GM19468 (cell line): ENCODE measurements around the gene DSCAM.
"Not testable (repeated sequence)": the region's sequence is repeated elsewhere in the genome, so short reads cannot be mapped to it uniquely, and the experiment has no call there.

Experiments used
- ATAC-seq: cut with Tn5 transposase; IDR thresholded peaks from one replicate; pipeline ENCODE4 v1.9.1; 2021; ENCODE audit warnings: mild to moderate bottlenecking, moderate library complexity, moderate number of reproducible peaks; ENCODE audit not compliant: unreplicated experiment; ENCODE audit errors: extremely low read depth

The DSCAM gene

DNA sequence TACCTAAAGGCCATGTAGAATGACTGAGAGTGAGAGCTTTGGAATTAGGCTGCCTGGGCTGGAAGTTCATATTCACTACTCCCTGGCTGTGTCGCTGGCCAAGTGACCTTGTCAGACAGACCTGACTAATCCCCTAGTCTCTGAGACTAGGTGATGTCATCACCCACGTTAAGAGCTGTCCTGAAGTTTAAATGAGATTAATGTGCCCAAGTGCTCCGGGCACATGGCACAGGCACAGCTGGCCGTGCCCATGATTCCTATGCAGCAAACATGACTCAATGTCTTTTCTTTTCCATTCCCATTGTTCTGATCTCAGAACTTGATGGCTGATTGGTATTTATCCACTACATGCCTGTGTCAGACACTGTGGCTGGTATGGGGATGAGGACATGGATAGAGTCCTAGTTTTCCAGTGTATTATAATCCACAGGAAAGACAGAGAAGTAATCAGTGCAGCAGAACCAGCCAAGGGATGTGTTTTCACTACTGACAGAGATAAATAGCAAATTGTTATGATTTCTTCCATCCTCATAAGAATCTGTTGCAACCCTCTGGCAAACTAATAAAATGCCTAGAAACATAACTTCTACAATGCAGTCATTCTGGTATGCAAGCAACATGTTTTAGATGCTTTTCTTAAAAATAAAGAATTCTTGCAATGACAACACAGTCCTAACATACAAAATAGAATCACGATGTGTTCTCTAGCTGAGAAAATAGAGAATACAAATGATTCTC lies 798.8 kb downstream of the DSCAM start:
- ATAC-seq: no peak

DNA sequence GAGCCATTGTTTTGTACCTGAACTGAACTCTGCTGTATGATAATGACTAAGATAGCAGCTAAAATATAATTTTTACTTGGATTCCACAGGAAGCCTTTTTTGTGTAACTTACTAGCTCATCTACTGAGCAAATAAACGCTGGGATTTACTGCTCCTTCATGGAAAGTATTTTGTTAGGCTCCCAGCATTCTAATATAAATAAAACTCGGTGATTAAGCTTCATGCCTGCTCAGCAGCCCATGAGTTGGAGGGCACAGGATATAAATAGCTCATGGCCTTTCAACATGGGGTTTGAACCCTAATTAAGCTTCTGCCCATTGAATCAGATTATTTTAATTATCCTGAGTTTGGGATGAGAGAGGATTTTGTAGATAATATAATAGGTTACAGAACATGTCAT lies 799.7 kb downstream of the DSCAM start:
- no peak for ATAC-seq

DNA sequence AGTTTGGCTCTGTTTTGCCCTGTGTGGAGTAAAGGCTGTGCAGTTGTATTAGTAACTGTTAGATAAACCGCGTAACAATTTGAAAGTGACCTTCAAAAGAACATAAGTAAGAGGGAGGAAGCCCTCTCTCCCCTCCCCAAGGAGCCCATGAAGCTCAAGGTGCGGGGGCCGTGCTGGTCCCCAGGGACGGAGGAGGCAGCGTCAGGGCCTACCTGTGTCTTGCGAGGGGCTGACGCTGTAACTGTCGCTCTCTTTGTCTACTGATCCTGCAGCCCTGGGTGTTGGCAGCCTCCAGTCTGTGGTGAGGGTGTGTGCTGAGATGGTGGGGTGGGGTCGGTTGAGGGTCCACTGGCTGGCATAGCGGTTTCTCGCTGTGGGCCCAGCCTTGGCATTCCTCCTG lies 803.1 kb downstream of the DSCAM start:
- no peak for ATAC-seq

DNA sequence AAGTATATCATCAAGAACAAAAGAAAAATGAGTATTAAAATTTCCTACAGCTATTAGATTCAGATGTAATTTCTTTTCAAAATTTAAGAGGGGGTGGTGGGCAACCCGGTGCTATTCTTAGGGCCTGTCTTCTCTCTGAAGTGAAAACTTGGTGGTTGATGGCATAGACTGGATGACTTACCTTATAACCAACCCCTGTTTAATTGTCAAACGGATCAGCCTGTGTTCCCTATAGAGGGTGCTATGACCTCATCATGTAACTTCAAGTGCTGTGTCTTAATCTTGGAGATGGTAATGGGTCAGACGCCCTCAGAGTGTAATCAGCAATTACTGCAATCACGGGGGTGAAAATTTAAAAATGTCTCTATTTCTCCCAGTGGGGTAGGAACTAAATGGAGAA lies 803.5 kb downstream of the DSCAM start:
- ATAC-seq: no peak

DNA sequence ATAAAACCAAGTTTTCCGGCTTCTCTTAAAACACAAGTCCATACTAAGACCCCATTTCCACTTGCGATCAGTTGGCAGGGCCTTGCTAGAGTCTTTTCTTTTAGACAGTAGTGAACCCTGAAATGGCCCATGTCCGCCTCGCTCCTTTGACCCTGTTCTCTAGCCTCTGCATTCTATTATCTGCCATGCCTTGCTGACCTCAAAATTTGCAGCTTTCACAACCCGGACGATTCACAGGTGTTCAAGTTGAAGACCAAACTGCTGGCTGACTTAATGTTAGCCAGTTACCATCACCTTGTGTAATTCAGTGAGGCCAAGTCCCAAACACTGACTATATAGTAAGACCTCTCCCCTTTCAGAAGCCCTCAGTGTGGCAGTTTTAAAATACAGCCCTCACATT lies 805.5 kb downstream of the DSCAM start:
- no peak for ATAC-seq

DNA sequence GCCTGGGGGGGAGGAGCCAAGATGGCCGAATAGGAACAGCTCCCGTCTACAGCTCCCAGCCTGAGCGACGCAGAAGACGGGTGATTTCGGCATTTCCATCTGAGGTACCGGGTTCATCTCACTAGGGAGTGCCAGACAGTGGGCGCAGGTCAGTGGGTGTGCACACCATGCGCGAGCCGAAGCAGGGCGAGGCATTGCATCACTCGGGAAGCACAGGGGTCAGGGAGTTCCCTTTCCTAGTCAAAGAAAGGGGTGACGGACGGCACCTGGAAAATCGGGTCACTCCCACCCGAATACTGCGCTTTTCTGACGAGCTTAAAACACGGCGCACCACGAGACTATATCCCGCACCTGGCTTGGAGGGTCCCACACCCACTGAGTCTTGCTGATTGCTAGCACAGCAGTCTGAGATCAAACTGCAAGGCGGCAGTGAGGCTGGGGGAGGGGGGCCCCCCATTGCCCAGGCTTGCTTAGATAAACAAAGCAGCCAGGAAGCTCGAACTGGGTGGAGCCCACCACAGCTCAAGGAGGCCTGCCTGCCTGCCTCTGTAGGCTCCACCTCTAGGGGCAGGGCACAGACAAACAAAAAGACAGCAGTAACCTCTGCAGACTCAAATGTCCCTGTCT lies 813.7 kb downstream of the DSCAM start:
- not testable (repeated sequence) for ATAC-seq

DNA sequence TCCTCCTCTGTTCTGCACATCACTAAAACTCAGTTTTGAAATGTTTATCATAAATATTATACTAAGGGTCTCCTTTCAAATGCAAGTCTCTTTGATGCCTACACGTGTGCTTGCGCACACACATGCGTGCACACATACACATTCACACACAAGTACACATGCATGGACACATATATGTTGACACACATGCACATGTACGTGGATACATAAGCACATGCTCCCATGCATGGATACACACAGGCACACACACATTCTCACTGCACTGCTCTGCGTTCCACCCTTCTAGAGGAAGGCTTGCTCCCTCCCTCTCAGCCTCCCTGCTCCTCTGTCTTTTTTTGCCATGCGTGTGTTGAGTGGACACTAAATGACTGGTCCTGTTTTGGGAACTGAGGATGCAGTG lies 817.1 kb downstream of the DSCAM start:
- no peak for ATAC-seq

DNA sequence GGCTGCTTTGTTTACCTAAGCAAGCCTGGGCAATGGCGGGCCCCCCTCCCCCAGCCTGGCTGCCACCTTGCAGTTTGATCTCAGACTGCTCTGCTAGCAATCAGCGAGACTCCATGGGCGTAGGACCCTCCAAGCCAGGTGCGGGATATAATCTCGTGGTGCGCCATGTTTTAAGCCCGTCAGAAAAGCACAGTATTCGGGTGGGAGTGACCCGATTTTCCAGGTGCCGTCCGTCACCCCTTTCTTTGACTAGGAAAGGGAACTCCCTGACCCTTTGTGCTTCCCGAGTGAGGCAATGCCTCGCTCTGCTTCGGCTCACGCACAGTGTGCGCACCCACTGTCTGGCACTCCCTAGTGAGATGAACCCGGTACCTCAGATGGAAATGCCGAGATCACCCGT lies 818.6 kb downstream of the DSCAM start:
- not testable (repeated sequence) for ATAC-seq

DNA sequence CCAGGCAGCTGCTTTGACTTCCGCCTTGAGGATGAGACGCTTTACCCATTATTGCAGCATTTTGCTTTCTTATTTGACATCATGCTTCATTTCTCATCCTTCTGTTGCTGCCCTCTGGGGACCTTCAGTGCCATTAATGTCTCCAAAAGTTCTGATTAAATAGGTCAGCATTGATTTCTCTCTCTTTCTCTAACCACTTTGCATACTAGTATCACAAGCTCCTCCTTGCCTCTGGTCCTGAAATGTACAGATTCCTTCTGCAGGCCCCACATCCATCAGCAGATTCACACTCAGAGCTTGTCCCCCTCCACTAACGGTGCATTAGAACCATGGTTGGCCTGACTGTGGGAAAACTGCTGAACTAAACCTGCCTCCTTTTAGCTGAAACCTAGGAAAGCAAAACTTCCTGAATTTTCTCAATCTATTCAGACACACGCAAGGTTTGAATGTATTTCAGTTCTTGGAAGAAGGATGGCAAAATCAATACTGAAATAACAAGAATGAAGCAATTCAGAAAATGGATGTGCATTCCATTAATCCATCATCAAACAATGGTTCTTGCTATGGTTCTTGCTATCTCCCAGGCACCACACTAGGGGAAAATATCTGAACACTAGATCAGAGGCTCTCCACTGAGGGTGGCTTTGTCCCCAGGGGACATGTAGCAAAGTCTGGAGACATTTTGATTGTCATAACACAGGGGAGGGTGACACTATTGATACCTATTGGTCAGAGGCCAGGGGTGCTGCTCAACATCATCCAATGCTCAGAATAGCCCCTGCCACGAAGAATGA lies 825.2 kb downstream of the DSCAM start:
- ATAC-seq: no peak

DNA sequence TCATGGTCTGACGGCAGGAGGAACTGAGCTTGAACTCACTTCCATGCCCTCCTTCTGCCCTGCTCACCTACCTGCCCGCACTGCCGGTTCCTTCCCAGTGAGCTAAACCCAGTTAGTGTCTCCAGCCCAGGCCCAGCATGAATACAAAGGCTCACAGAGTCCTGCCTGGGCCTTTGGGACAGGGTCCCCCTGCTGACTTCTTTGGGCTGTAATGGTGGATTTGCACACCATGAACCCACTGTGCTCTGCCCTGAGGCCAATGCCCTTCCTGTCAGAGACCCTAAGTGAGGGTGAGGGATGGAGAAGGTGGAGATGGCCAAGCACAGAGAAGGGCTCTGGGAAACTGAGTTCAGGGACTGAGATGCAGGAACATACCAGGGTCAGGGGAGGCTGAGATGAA lies 826.3 kb downstream of the DSCAM start:
- no peak for ATAC-seq

DNA sequence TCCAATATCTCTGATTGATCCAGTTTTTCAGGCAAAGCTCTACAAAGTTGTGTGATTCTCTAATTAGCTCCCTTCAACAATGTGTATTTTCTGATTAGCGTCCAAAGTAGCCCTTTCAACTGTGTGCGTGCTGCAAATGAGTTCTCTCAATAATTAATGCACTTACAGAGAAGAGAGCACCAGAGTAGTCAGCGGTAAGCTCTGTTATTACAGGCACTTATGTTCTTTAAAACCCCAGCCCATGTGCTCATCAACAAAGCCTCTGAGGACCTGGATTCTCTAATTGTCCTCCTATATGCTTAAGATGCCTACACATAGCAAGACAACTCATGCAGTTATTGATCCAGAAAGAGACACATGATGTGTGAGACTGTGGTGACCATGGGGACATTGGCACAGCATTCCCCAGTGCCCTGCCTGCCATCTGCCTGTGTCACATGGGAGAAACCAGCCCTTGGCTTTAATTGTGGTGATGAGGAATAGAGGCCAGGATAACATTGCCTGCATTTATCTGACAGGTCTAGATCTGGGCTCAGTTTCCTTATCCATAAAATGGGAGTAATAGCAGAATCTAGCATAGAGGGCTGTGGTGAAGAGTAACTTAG lies 828.0 kb downstream of the DSCAM start:
- ATAC-seq: no peak

DNA sequence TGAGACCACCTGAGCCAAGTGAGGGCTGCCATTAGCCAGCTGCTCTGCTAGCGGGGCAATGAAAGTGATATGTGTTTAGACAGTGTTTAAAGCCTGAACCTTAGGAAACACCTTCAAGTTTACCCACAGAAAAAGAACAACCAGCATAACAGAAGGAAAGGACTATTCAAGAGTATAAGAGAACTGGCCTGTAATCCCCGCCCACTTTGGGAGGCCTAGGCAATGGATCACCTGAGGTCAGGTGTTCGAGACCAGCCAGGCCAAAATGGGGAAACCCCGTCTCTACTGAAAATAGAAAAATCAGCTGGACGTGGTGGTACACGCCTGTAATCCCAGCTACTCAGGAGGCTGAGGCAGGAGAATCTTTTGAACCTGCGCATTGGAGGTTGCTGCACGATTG lies 830.3 kb downstream of the DSCAM start:
- no peak for ATAC-seq

DNA sequence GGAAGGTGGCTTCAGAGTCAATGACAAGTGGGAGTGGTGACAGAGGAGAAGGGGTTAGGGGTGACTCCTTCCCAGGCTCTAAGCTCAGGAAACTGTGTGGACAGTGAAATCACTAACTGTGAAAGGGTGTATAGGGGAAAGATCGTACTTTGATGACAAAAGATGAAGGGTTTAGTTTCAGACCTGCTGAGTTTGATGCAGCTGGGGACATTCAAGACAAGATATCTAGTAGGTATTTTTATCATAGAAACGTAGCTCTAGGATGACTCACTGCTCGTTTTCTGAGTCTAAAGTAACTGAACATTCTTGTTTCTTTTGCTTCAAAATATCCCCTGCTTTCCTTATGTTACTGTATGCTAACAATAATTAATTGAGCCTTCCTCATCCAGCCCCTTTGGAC lies 830.7 kb downstream of the DSCAM start:
- ATAC-seq: no peak

DNA sequence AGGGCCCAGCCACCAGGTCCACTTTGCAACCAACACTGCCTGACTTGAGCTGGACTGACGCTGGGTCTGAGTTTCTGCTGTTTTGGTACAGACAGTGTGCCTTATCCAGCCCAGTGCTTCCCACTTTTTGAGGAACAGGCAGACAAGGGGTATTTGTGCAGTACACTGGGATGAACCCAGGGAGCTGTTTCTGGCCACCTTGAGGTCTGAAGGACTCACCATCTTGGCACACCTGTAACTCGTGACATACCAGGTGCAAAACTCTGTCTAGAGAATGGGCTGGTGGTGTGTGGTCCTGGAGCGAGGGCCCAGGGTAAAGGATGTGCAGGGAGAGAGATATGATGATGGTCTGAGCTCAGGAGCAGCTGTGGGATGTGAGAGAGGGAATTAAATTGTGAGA lies 831.1 kb downstream of the DSCAM start:
- no peak for ATAC-seq

DNA sequence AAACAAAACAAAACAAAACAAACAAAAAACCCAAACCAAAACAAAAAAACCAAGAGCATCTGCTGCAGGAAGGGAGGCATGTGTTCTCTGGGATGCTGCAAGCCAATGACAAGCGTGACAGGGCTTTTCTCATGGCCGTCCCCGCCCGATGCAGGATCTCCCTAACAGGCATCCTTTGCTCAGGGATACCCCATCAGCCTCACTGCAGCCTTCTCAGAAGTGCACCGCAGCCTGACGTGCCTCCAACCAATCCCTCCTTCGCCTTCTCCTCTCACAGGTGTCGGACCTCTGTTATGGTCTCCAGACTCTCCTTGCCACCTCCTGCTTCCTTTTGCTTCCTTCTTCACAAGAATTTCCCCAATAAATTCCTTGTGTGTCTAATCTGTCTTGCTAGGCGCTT lies 832.6 kb downstream of the DSCAM start:
- no peak for ATAC-seq

DNA sequence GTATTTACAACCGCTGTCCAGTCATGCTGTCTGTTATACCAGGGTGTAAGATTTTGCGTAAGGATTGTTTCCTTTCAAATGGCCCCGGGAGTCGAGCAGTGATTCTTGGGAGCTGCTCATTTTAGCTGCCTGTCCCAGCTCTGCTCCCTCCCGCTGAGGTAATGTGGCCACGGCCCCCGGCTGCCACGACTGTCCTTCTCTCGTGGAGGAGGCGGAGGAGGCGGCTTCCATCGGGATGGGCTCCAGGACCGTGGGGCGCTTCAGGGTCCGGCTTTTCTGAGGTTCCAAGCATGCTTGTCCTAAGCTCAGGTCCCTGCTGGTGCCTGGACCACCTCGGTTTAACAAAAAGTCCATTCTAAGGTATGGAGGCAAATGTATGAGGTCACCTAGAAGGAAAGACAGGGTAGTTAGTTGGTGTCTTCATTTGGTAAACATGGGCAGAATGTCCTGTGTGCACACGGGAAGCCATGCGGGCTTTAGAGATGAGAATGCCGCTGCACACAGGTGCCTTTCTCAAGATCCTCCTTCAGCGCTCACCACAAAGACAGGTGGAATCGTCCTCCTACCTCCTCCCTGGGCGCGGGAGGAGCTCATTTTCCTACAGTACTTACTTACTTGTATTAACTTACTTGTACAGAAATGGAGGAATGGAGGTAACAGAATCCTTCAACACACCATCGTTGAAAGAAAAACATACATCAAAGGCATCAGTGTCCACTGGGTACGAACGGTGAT lies 833.8 kb downstream of the DSCAM start:
- ATAC-seq: no peak

DNA sequence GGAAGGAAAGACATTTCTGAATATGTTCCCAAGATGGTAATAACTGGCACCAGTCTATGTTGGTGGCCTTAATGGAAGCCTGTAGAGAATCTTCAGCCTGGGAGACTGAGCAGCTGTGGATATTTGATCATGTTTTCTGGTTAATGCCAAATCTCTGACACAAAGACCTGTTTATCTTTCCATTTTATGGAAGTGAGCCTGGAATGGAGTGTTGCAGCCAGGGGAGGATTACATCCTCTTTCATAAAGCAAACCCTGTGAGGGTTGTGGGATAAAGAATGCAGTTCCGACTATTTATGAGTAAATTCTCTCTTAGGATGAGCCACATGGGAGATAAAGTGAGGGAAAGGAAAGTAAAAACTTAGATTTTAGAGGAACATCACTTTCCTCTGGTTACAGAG lies 835.6 kb downstream of the DSCAM start:
- ATAC-seq: no peak

DNA sequence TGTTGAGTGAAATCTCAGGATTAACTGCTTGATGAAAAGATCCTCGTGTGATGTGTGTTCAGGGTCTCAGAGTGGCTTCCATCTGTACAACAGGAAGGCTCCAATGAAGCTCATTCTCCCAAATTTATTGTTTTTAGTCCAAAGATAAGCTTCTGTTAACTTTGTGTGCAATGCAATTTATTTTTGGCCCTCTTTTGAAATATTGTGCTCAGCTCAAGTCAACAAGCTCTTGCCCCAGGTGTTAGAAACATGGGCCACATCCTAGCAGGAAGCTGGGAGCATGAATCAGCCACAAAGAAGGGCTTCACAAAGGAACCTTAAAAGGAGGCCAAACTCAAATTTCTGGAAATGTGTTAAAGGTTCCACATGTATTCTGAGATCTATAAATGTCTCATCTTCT lies 844.0 kb downstream of the DSCAM start:
- ATAC-seq: no peak

DNA sequence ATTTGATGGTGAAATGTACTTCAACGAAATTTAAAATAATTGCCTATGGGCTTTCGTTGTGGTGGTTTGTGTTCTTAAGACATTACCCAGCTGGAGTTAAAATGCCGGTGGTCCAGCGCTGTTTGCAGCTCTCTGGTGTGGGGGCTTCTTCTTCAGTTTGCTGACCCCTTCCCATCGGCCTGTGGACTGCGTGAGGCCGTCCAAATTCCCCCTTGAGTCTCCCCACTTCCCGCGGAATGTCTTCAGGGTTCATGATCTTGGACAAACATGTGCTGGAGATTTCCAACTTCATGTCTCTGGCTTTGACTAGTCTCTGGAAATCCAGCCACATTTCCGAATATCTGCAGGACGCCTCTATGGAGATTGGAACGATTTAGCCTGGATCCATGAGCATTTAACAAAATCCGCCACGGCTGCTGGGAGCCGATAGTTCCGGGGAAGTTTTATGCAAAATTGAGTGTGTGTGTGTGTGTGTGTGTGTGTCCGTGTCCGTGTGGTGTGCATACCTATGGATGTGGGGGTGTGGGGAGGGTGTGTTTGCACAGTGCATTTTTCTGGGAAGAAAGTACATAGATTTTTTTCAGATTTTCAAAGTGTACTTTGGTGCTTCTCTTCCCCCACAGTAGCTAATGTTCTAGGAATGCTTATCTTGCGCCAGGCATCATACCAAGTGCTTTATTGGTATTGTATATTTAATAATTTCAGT lies 862.5 kb downstream of the DSCAM start:
- ATAC-seq: no peak
